T47D (cell line): Measurements from ENCODE around the gene STMN3.
"Not testable (repeated sequence)": the region's sequence is repeated elsewhere in the genome, so short reads cannot be mapped to it uniquely, and the experiment has no call there.

ENCODE experiments used
- DNase-seq, 2 experiments: peaks; one replicate each; pipeline versions ENCODE4 v3.0.0 to v3.0.0-alpha.2; 2011 to 2012; ENCODE audit warnings: low read depth in 1 of 2, low spot score in 1 of 2
- JUND ChIP-seq: IDR thresholded peaks from 2 replicates; pipeline ENCODE4 v1.6.1; 2012; ENCODE audit warnings: low read depth
- in situ Hi-C: cut with HindIII; loops from 2 replicates; pipeline ENCODE4 v1.10.0; 2016; ENCODE audit warnings: low sequenced_read_pairs, low pct_unique_long_range_greater_than_20kb

The STMN3 gene

DNA sequence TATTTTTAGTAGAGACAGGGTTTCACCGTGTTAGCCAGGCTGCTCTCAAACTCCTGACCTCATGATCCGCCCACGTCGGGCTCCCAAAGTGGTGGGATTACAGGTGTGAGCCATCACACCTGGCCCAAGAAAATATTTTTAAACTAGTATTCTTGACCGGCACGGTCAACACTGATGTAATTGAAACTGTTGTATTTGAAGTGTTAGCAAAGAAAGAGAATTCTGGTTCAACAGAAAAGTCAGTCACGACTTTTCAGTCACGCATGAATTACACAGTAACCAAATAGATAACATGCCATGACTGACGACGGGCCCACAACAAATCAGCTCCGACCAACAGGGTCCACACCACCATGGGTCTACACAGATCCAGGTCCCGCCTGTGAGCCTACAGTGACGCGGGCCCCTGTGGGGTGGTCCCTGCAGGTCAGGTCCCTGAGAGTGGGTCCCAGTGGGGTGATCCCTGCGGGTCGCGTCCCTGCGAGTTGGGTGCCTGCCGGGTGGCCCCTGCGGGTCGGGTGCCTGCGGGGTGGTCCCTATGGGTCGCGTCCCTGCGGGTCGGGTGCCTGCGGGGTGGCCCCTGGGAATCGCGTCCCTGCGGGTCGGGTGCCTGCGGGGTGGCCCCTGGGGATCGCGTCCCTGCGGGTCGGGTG lies 27.3 kb downstream of the STMN3 start:
- DNase-seq, result peak in 1 of 2 experiments; percentile 30
- TF ChIP-seq JUND, result no peak
- in situ Hi-C loops, result no loop called here

DNA sequence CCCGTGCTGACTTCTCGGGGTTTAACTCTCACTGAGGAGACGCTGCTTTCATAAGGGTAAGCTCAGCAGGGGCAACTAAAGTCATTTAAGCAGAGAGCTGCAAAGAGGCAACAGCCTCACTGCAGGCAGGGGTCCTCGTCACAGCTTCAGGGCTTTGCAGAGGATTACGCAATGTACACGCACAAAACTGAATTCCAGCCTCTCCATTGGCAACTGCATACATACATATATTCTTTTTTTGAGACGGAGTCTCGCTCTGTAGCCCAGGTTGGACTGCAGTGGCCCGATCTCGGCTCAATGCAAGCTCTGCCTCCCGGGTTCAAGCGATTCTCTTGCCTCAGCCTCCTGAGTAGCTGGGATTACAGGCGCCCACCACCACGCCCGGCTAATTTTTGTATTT lies 28.7 kb downstream of the STMN3 start:
- DNase-seq, result no peak
- TF ChIP-seq JUND, result no peak
- in situ Hi-C loops, result no loop called here

DNA sequence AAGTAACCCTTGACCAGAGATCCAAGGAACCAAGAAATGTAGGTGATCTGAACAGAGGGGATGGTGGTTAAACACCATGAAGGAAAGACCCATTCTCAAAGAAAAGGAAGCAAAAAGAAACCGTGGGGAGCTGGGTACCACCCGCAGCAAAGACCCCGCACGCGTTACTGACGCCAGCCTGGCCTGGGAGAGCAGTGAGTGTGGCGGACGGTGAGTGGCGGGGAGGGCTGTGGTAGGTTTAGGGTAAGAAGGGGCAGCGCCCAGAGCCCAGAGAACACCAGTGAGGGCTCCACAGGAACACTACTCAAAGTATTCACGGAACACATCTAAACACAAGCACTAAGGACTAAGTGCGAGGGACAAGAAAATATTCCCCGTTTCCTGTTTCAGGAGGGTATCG lies 30.5 kb downstream of the STMN3 start:
- no peak for TF ChIP-seq JUND
- in situ Hi-C loops, result no loop called here
- no peak for DNase-seq

DNA sequence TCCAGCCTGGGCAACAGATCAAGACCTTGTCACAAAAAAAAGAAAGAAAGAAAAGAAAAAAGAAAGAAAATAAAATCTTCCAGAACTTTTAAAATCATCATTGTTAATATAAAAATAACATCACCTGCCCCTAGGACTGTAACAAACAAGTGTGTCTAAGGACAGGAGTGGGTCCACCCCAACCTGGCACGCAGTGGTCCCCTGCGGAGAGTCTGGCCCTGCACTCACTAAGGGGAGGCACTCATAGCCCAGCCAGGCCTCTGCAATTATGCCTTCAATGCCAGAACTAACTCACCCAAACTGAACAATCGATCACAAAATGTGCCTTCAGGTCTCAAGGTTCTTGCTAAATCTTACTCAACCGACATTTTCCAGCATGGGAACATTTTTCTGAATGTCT lies 31.1 kb downstream of the STMN3 start:
- in situ Hi-C loops, result no loop called here
- TF ChIP-seq JUND, result no peak
- no peak for DNase-seq

DNA sequence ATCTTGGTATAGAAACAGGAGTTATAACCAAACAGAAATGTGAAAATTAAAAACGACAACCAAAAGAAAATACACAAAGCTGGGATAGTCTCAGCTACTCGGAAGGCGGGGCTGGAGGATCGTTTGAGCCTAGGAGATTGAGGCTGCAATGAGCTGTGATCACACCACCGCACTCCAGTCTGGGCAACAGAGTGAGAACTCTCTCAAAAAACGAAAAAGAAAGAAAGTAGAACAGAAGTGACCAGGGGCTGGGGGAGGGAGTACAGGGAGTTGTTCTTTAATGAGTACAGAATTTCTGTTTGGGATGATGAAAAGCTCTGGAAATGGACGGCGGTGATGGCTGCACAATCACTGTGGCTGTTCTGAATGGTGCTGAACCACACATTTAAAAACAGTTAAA lies 32.2 kb downstream of the STMN3 start:
- no peak for TF ChIP-seq JUND
- in situ Hi-C loops, result no loop called here
- no peak for DNase-seq

DNA sequence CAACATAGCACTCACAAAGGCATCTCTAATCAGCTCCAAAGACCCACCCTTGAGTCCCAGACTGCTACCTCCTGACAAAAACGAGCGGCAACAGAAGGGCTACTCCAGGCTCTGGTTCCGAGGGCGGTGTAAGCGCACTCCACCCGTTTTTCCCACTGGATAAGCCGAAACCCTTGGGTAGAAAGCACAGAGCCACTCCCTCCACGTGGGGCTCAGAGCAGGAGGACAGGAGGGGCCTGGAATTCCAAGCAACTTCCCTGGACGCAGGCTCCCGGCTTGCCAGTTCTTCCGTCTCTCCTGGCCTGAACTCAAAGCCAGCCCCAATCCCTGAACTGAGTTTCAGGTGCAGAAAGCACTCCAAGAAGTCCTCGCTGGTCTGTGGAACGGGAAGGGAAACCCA lies 33.7 kb downstream of the STMN3 start:
- DNase-seq, result no peak
- TF ChIP-seq JUND, result no peak
- in situ Hi-C loops, result no loop called here

DNA sequence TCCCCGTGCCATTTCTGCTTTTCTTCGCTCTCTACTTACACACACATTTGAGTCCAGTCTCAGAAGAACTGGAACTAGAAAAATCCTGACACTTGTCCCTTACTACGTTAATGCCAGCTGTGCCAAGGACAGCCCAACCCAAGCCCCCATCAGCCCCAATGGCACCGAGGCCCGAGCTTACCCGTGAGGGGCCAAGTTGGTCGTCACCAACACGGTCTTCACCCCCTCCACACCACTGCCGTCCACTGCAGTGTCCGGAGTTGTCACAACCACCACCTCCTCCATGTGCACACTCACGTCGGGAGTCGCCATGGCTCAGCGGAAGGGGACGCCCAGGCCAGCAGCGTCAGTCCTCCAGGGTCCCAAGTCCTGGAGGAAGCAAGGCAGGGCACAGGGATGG lies 34.1 kb downstream of the STMN3 start:
- DNase-seq, result no peak
- in situ Hi-C loops, result no loop called here
- TF ChIP-seq JUND, result no peak

DNA sequence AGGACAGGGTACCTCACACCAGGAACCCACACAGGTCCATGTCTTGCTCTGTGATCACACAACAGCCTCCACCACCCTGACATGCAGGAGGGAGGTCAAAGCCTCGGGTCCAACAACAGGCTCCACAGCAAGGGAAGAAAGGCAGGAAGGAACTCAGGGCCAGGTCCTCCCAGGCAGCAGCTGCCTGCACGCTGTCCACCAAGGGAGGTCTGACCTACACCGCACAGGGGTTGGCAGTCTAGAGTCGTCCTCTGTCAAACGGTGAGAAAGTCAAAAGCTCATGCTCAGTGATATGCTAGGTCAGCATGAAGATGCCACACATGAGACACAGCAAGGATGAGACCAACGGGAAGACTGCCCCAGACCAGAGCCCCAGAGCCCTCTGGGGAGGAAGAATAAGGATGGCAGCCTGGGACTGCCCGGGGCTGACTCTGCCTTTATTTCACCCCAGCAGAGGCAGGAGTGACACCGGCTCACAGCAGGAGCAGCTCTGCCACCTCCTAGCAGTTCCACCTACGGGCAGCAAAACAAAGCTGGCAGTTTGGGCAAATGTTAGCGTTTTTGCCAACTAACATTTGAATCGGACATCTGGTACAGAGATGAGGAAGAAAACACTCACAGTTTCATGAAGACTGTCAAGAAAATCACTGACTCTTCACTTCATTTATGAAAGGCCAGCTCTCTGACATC lies 34.8 kb downstream of the STMN3 start:
- in situ Hi-C loops, result no loop called here
- no peak for TF ChIP-seq JUND
- no peak for DNase-seq

DNA sequence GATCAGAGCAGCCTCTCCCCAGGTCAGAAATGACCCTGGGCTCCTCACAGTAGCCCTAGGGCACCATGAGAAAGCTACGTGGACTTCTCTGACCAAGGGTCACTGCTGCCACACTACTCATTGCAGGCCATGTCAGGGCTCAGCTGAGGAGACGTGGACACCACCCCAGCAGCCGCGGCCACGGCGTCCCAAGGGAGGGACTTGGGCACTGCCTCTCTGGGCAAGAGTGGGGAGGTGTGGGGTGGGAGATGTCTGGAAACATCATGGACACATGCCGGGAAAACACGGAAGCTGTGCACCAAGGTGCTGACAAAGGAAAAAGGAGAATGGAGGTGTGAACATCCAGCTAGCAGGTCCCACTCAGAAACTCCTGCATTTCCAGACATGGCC lies 35.4 kb downstream of the STMN3 start:
- DNase-seq, result no peak
- in situ Hi-C loops, result no loop called here

DNA sequence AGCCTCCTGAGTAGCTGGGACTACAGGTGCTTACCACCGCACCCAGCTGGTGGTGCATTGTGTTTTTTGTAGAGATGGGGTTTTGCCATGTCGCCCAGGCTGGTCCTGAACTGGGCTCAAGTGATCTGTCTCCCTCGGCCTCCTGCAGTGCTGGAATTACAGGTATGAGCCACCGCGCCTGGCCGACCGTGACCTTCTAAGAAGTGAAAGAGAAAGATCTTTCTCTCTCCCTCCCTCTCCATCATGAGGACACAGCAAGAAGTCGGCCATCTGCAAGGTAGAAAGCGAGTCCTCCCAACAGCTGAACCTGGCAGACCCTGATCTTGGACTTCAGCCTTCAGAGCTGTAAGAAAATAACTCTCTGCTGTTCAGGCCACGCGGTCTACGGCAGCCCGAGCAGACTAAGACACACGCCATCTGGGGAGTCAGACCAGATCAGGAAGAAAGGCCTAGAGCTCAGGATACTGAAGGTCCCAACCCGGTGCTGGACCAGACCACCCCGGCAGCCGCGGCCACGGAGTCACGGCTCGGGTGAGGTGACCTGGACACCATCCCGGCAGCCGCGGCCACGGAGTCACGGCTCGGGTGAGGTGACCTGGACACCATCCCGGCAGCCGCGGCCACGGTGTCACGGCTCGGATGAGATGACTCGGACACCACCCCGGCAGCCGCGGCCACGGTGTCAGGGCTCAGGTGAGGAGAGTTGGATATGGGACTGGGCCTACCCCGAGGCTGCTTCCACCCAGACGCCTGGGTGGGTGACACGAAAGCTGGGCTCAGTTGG lies 35.9 kb downstream of the STMN3 start:
- in situ Hi-C loops, result no loop called here
- DNase-seq, result no peak
- TF ChIP-seq JUND, result no peak

More for the DNA sequence above, 35.4 kb downstream of the STMN3 start:
- TF ChIP-seq JUND, result no peak

DNA sequence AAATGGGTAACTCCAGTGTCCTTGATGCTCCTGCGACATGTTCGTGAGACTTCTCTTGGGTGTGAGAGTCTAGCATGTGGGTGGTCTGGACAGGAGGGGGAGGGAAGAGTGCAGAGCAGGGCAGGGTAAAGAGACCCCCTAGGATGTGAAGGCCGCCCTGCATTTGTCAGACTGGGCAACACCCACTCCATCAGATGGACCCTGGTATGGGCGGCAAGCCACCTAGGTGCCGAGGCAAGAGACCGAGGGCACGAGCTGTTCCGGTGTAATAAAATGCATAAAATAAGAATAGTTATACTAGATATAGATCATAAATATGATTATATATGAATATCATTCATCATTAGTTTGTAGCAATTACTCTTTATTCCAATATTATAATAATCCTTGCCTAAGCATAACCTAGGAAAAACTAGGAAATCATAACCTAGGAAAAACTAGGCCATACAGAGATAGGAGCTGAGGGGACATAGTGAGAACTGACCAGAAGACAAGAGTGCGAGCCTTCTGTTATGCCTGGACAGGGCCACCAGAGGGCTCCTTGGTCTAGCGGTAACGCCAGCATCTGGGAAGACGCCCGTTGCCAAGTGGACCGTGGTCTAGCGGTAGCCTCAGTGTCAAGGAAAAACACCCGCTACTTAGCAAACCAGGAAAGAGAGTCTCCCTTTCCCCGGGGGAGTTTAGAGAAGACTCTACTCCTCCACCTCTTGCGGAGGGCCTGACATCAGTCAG lies 39.2 kb downstream of the STMN3 start:
- DNase-seq, result peak in 1 of 2 experiments; percentile 39
- in situ Hi-C loops, result not testable (repeated sequence)

DNA sequence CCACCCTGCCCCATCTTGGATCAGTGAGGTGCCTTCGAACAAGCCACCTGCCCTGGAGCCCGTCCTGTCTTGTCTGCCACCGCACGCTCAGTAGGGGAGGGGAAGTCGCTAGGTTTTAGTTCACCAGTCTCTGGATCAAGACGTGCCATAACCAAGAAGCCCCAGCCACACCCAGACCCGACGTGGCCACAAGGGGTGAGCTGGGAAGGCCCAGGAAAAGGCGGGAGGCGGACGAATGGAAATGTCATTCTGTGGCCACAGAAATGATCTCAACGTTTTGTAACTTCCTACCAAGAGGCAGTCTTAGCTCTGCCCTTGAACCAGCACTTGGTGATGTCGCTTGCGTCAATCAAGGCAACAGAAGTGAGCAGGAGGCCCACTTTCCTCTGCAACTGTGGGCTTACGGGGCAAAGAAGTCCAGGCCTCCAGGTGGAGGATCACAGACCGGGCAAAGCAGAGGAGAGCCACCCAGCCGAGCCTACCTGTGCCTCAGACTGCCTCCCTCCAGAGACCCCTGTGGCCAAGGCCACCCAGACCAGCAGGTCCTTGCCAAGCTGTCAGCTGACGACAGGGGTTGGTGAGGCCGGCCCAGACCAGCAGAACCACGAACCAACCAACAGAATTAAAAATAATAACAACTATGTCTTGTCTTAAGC lies 40.8 kb downstream of the STMN3 start:
- in situ Hi-C loops, result no loop called here
- DNase-seq, result no peak
- no peak for TF ChIP-seq JUND
